HG02840 (cell line): ENCODE data around the gene CCDC57.
"Not testable (repeated sequence)": the region's sequence is repeated elsewhere in the genome, so short reads cannot be mapped to it uniquely, and the experiment has no call there.

ENCODE experiments used
- ATAC-seq: cut with Tn5 transposase; IDR thresholded peaks from one replicate; pipeline ENCODE4 v1.9.1; 2021; ENCODE audit warnings: mild to moderate bottlenecking, moderate library complexity, moderate number of reproducible peaks; ENCODE audit not compliant: unreplicated experiment, low FRiP score

The CCDC57 gene

DNA sequence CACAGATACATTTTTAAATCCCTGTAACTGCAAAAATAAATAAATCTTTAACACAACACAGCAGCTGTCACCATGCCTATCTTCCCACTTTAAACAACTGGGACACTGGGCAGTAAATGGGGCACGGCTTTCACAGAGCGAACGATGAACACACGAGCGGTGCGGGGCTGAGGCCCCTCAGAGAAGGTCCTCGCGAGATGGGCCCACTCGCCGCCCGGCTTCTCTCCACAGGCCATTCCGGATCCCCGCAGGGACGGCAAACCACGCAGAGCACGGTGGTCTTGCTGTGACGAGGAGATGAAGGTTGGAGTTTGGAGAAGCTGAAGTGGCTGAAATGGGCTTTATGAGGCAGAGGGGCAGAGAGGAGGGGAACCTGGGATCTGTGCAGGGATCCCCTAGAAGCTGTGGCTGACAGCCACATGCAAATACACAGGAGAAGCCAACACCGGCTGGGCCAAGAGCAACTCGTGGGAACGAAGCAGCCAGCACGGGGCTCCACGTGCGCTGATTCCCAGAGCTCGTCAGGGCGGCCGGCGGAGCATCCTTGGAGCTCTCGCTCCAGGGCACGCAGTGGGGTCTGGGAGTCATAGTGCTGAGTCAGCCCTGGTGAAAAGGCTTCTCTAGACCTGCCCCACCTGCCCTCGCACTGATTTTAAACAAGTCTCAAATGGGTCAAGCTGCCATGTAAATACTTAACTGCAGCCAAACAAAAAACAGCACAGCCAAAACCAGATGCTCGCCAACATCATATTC lies 31.7 kb downstream of the CCDC57 start:
- ATAC-seq: no peak

DNA sequence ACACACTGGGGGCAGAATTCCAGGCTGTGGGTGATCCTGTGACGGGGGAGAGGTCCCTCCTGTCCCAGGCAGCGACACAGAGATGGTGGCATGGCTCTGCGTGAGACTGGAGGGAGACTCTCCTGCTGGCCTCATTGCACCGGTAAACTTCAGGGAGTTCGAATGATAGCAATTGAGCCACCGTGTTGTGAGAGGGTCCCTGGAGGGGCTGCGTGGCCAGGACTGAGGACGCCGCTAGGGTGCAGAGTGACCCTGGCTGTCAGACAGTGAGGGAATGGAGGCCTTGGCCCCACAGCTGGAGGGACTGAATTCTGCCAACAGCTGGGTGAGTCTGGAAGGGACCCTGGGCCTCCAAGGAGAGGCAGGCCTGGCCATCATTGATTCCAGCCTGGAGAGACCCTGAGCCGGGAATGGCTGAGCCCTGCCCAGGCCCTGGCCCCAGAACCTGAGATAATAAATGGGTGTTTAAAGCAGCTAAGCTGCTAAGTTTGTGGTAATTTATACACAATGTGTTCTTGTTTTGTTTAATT lies 32.6 kb downstream of the CCDC57 start:
- no peak for ATAC-seq

DNA sequence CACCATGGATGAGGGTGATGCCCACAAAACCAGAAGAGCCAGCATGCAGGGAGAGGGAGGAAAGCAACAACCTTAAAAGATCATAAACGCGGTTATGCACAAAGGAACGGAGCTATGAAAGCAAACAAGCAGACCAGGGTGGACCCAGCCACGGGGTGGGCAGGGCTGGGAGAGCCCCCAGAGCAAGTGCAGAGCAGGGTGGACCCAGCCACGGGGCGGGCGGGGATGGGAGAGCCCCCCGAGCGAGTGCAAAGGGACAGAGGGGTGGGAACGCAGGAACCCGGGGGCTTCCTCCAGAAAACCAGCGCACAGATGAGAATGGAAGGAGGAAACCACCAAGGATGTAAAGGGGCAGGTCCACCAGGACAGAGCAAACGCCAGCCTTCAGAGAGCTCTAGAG lies 33.2 kb downstream of the CCDC57 start:
- no peak for ATAC-seq

DNA sequence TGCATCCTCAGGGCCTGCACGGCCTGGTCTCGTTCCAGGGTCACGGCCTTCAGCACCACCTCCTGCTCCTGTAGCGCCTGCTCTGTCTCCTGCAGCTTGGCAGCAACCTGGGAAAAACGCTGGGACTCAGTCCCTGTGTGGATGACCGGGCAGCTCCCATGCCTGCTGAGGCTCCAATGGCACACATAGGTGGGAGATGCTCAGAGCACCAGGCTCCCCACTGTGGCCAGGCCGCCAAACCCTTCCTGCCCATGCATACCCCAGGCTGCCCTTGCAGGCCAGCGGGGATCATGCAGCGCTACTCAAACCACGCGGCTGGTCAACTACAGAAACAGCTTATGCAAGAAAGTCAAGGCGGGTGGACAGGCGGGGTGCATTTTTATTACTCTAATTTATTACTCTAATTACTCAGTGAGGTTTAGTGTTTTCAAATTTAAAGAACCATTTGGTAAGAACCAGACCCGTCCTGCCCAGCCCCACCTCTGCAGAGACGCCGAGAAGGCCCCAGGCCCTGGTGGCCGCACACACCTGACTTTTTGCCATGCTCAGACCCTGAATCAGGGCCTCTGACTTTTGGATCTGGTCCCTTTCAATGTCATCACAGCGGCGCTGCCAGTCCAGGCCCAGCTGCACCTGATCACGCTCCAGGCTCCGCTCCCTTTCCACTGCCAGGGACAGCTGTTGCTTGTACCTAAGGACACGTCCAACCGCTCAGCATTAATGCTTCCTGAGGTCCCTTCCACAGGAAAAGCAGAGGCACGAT lies 34.0 kb downstream of the CCDC57 start:
- no peak for ATAC-seq

DNA sequence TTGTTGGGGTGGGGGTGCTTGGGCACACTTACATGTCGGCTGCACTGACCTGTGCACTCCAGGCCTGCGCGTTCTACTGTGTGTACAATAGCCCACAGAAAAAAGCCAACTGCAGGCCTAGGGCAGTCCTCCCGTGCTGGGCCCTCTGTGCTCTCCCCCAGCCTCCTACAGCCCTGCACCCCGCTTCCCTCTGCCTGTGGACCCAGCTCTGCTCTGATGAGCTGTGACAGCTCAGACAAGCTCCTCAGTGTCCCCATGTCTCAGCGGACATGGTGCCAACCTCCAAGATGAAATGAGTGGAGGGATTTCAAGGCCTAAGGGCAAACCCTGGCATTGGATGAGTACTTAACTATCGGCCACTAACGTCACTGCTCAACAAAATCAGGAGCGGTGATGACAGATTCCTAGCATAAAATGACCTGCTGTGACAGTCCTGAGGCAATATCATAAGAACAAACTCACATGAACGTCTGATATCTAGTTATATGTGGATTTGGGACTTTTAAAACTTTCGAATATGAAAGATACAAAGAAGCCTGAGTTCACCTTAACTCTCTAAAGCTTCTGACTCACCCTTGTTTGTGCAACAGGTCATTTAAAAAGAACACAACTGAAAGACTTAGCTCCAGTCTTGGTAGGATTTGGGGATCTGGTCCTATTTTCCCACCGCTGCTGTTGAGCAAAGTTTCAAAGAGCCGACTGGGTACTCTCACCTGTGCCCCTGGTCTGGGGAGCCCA lies 34.7 kb downstream of the CCDC57 start:
- no peak for ATAC-seq

DNA sequence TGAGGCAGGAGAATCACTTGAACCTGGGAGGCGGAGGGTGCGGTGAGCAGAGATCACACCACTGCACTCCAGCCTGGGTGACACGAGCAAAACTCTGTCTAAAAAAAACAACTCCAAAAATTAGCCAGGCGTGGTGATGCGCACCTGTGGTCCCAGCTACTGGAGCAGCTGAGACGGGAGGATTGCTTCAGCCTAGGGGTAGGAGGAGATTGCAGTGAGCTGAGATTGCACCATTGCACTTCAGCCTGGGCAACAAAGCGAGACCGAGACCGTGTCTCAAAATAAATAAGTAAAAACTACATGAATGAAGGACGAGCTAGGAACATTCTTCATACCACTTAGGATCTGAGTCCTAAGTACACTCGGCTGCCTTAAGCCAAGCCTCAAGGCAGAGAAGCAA lies 35.4 kb downstream of the CCDC57 start:
- ATAC-seq: no peak

DNA sequence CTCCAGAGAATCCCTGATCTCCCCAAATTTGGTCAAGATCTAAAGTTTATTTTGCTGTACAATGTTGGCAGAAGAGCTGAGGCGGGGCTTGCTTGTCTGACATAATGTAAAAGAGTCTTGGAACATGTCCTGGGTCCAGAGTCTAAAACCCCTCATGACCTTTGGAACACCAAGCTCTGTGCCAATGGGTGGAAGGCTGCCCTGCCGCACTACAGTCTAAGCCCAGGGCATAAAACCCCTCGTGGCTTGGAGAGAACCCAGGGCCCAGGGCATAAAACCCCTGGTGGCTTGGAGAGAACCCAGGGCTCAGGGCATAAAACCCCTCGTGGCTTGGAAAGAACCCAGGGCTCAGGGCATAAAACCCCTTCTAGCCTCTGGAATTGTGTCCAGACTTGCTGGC lies 36.7 kb downstream of the CCDC57 start:
- no peak for ATAC-seq

DNA sequence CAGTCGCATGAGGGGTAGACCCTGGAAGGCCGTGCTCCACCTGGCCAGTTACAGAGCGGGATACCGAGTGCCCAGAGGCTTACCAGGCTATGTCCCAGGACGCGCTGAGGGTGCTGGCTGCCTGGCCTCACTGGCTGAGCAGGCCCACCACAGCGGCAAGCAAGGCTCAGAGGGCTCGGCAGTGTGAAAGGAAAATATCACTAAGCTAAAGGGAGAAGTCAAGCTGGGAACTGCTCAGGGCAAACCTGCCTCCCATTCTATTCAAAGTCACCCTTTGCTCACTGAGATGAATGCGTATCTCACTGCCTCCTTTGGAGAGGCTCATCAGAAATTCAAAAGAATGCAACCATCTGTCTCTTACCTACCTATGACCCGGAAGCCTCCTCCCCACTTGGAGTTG lies 37.4 kb downstream of the CCDC57 start:
- no peak for ATAC-seq

DNA sequence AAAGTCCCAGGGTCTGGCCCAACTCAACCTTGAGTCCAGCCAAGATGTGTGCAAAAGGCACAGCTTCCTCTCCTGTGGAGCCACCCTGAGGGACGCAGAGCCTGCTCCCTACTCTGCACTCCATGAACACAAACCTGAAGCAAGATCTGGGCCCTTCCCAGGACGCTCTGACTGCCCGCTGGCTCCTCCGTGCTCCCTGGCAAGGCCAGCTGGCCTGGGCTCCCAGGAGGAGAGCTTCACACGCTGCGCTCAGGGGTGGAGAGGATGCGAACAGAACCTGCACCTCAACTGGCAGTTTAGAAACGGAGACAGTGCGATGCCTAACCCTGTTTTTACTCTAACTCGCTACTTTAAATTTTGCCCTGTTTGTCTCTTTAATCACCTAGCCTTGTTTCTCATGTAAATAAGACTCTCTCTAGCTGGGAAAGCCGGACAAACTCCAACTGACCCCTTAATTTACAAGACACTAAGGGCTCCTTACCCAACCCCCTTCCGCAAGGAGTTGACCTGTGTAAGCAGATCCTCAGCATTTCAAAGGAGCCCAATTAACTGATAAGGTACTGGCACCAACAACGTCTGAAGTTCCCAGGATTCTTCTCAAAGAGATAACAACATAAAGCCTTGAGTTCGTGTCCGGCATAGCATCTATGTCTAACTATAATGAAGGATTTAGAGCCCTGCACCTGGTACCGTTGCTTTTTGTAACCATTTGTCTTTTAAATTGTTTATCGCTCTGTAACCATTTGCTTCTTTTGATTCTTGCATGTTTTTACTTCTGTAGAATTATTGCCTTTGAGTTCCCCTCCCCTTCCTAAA lies 38.4 kb downstream of the CCDC57 start:
- not testable (repeated sequence) for ATAC-seq

DNA sequence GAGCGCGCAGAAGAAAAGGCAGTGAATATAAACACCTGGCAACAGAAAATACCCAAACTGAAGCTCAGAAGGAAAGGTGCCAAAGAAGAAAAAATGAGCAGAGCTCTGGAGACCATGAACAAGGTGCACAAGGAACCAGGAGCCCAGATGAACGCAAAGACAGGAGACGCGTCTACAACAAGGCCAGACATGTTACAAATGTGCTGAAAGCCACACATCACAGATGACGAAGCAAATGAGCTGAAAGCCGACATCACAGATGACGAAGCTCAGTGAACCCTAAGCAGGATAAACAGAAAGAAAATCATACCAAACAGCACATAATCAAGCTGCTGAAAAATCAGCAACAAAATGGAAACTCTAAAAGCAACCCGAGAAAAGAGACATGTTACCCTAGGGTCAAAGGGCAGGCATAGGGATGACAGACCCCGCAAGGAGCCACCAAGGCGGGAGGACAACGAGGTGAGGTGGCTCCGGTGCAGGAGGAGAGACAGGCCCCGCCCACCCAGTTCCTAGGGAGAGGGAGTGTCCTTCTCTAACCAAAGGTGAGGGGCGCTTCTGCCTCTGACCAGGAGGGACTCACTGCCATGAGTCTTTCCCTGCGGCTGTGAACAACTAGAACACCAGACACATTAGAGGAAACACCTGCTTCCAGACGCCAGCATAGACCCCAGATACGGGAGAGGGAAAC lies 39.1 kb downstream of the CCDC57 start:
- no peak for ATAC-seq

DNA sequence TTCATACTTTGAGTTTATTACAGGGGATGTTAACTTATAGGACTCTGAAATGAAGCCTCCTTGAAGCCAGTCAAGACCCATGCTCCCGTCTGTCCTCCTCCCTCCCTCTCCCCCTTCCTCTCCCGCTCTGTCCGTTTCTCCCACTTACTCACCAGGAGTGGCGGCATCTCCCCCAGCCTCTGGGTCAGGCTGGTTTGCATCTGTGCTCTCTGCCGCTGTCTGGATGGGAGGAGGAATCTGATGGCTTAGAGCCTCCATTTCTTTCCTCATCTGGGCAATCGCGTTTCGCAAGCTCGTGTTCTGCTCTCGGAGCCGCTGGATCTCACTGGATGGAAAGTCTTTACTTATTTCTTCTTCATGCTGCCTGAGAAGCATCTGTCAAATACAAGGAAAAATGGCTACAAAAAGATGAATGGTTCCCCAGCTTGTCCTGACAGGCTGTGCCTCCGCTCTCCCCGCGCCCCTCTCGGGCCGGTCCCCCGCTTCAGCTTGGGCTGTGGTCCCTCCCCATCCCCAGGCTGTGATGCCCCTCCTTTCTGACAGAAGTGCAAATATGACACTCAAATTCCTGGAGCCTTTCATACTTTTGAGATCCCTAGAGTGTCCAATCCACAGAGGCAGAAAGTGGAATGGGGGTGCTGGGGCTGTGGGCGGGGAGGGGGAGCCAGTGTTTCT lies 40.0 kb downstream of the CCDC57 start:
- ATAC-seq: no peak

DNA sequence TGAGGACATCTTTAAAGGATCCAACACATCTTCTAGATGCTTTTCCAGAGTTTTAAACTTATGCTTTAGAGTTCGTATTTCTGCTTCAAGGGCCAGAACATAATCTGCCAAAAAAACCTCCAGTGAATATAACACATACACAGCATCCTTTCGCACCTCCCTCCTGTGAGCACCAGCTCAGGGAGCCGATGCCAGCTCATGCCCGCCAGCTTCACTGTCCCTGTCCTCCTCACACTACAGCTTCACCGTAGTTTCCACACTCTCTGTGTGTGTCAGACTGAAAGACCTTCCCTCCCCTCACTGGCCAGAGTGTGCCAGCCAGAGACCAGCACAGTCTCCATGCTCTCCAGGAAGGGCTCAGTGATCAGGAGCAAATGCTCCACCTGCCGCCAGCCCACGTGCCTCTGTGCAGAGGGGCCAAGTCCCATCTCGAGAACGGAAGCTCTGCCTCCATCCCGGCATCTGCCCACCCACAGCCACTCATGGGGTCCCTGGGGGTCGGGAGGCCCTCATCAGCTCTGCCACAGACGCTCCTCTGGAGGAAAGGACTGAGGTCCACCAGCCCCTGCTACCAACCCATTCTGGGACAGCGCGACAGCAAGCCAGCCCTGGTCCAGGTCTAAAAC lies 40.8 kb downstream of the CCDC57 start:
- no peak for ATAC-seq

DNA sequence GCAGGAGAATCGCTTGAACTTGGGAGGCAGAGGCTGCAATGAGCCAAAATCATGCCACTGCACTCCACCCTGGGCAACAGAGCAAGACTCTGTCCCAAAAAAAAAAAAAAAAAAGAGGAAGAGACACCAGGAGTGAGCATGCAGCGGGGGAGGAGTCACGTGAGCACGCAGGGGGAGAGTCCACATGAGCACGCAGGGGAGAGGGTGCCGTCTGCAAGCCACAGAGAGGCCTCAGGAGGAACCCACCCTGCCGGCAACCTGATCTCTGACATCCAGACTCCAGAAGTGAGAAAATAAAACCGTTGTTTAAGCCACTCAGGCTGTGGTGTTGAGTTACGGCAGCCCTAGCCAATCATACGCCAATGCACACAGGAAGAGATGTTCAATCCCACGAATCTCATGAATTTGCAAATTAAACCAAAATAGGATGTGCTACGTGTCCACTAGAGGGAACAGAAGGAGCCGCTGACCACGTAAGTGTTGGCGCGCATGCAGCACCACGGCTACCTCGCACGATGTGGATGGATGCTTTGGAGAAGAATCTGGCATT lies 42.2 kb downstream of the CCDC57 start:
- ATAC-seq: no peak

DNA sequence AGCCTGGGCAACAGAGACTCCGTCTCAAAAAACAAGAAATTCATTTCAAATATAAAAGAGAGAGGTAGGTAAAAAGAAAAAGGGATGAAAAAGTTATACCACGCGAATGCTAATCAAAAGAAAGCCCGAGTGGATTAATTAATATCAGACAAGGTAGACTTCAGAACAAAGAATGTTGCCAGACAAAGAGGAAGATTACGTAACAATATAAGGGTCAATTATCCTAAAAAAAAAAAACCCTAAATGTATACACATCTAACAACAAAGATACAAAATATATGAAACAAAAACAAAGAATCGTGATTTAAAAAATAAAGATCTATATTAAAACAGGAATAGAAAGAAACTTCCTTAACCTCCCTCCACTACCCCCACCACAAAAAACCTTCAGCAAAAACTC lies 44.1 kb downstream of the CCDC57 start:
- no peak for ATAC-seq

DNA sequence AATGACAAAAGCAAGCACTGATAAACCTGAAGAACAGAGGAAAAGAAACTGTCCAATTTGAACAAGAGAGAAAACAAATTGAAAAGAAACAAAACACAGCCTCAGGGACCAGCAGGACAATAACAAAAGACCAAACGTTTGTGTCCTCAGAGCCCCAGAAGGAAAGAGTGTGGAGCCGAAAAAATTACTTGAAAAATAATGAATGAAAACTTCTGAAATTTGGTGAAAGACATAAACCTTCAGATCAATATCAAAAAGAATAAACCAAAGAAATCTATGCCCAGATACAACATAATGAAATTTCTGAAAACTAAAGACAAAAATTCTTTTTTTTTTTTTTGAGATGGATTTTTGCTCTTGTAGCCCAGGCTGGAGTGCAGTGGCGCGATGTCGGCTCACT lies 45.6 kb downstream of the CCDC57 start:
- ATAC-seq: no peak

DNA sequence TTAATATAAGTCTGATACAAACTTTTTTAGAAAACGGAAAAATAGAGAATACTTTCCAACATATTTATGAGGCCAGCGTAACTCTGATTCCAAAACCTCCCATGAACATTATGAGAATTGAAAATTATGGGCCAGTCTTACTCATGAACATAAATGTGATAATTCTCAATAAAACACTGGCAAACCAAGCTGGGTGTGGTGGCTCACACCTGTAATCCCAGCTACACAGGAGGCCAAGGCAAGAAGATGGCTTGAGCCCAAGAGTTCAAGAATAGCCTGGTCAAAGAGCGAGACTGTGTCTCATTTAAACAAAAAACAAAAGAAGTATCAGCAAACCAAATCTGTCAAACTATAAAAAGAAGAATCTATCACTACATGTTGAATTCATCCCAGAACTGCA lies 47.8 kb downstream of the CCDC57 start:
- no peak for ATAC-seq

DNA sequence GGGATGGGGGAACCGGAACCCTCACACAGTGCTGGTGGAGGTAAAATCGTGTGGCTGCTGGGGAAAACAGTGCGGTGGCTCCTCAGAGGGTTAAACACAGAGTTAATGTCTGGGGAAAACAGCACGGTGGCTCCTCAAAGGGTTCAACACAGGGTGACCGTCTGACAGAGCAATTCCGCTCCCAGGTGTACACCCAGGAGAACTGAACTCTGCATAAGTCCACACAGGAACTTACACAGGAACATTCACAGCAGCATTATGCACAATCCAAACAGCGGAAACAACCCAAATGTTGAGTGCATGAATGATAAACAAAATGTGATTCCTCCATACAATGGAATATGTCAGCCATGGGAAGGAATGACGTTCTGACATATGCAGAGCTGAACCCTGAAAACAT lies 51.4 kb downstream of the CCDC57 start:
- no peak for ATAC-seq

DNA sequence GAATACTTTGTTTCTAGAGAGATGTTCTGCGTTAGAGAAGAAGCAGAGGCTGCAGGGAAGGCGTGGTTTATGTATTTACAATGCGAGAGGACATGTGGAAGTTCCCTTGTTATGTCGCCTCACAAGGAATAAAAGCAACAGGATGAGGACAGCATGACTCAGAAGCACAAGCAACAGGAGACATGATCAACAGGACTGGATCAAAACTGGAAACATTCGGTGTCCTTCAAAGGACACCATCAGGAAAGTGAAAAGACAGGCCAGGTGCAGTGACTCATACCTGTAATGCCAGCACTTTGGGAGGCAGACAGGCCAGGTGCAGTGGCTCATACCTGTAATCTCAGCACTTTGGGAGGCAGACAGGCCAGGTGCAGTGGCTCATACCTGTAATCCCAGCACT lies 52.6 kb downstream of the CCDC57 start:
- no peak for ATAC-seq
